HepG2 (cell line): ENCODE measurements around the gene HENMT1. TPM values are rescaled to one million over a fixed set of nuclear protein-coding genes. Genes with fewer than 3 reads are reported as not detected.
A peak's percentile ranks its signal among the peaks of the same experiment; 100 is the strongest.

Experiments used
- AHR ChIP-seq: IDR thresholded peaks from 2 replicates; pipeline ENCODE4 v1.6.1; 2018; ENCODE audit warnings: missing genetic modification reagents, missing compliant biosample characterization
- ARNTL ChIP-seq: sonication (generic); formaldehyde crosslinking; IDR thresholded peaks from 2 replicates; pipeline ENCODE4 v1.4.0; 2020; ENCODE audit warnings: mild to moderate bottlenecking, missing genetic modification reagents
- ATM ChIP-seq: fragments of 450-650 bp; IDR thresholded peaks from 2 replicates; pipeline ENCODE4 v1.7.1; 2017; ENCODE audit warnings: mild to moderate bottlenecking, borderline replicate concordance
- ERF ChIP-seq: IDR thresholded peaks from 2 replicates; pipeline ENCODE4 v1.6.1; 2018; ENCODE audit warnings: missing biosample characterization, missing genetic modification reagents
- KDM5B ChIP-seq: sonication (generic); formaldehyde crosslinking; IDR thresholded peaks from 2 replicates; pipeline ENCODE4 v1.4.0; 2020; ENCODE audit warnings: missing genetic modification reagents, mild to moderate bottlenecking, borderline replicate concordance
- KLF11 ChIP-seq: IDR thresholded peaks from 2 replicates; pipeline ENCODE4 v1.6.1; 2016; ENCODE audit warnings: missing compliant biosample characterization
- LCORL ChIP-seq, 2 experiments: fragments of 450-650 bp in 1 of 2; sonication (generic) in 1 of 2; formaldehyde crosslinking in 1 of 2; IDR thresholded peaks; 2 replicates each; pipeline versions ENCODE4 v1.5.0 to v1.6.1; 2017 to 2020; ENCODE audit warnings: antibody characterized with exemption in 1 of 2, missing genetic modification reagents in 1 of 2
- MAF1 ChIP-seq: sonication (generic); formaldehyde crosslinking; IDR thresholded peaks from 2 replicates; pipeline ENCODE4 v1.5.0; 2020; ENCODE audit warnings: missing genetic modification reagents, borderline replicate concordance
- MIER3 ChIP-seq: IDR thresholded peaks from 2 replicates; pipeline ENCODE4 v1.6.1; 2016; ENCODE audit warnings: missing compliant biosample characterization, borderline replicate concordance
- MYC ChIP-seq: sonication (generic); formaldehyde crosslinking; IDR thresholded peaks from 2 replicates; pipeline ENCODE4 v1.9.0; 2021; ENCODE audit warnings: missing genetic modification reagents, borderline replicate concordance
- RBFOX2 ChIP-seq: fragments of 200-400 bp; formaldehyde crosslinking; IDR thresholded peaks from 2 replicates; pipeline ENCODE4 v1.6.1; 2017; ENCODE audit warnings: low read depth, mild to moderate bottlenecking, low read length
- SIN3A ChIP-seq: IDR thresholded peaks from 2 replicates; pipeline ENCODE4 v1.6.1; 2011; ENCODE audit warnings: low read depth, mild to moderate bottlenecking, control low read depth, low read length, borderline replicate concordance
- SMARCE1 ChIP-seq: fragments of 450-650 bp; IDR thresholded peaks from 2 replicates; pipeline ENCODE4 v1.6.1; 2017; ENCODE audit warnings: borderline replicate concordance
- SYNCRIP ChIP-seq: fragments of 200-400 bp; formaldehyde crosslinking; IDR thresholded peaks from 2 replicates; pipeline ENCODE4 v1.6.1; 2018; ENCODE audit warnings: mild to moderate bottlenecking, low read depth, low read length; ENCODE audit not compliant: insufficient read depth
- ZBTB3 ChIP-seq: sonication (generic); formaldehyde crosslinking; IDR thresholded peaks from 2 replicates; pipeline ENCODE4 v1.4.0; 2020; ENCODE audit warnings: low read depth, mild to moderate bottlenecking, moderate library complexity, missing genetic modification reagents, borderline replicate concordance
- ZNF234 ChIP-seq: sonication (generic); formaldehyde crosslinking; conservative IDR thresholded peaks from 2 replicates; pipeline ENCODE4 v1.5.1; 2020; ENCODE audit warnings: mild to moderate bottlenecking, missing genetic modification reagents
- ZNF468 ChIP-seq: sonication (generic); formaldehyde crosslinking; IDR thresholded peaks from 2 replicates; pipeline ENCODE4 v1.8.0; 2022; ENCODE audit warnings: mild to moderate bottlenecking, moderate library complexity, missing genetic modification reagents
- ZNF496 ChIP-seq: sonication (generic); formaldehyde crosslinking; IDR thresholded peaks from 2 replicates; pipeline ENCODE4 v1.8.1; 2023; ENCODE audit warnings: mild to moderate bottlenecking, moderate library complexity, missing genetic modification reagents; ENCODE audit not compliant: insufficient replicate concordance
- ZNF605 ChIP-seq: sonication (generic); formaldehyde crosslinking; IDR thresholded peaks from 2 replicates; pipeline ENCODE4 v1.8.0; 2022; ENCODE audit warnings: mild to moderate bottlenecking, missing genetic modification reagents
- ZNF747 ChIP-seq: sonication (generic); formaldehyde crosslinking; IDR thresholded peaks from 2 replicates; pipeline ENCODE4 v1.8.1; 2023; ENCODE audit warnings: missing genetic modification reagents, mild to moderate bottlenecking, borderline replicate concordance
- ZNF777 ChIP-seq: sonication (generic); formaldehyde crosslinking; IDR thresholded peaks from 2 replicates; pipeline ENCODE4 v1.4.0; 2020; ENCODE audit warnings: missing genetic modification reagents
- polyA plus RNA-seq, 8 experiments: library from polyadenylated mRNA; depleted of rRNA in 3 of 8; stranded (reverse) in 7 of 8; unstranded in 1 of 8; fragments of >200 nt; fragmentation: Illumina TruSeq in 4 of 8; extraction: Trizol in 4 of 8; gene quantifications; 2 replicates each; pipeline versions ENCODE4 v1.2.1 to v1.2.3, GENCODE V29; 2011 to 2016; ENCODE audit warnings: low read depth in 4 of 8, missing spikeins in 1 of 8, mixed read lengths in 1 of 8; ENCODE audit not compliant: insufficient read depth in 1 of 8
- total RNA-seq, 5 experiments: library from RNA; depleted of rRNA; stranded (reverse); fragments of >200 nt; fragmentation: Illumina TruSeq; extraction: Trizol; gene quantifications; 2 replicates each; pipeline ENCODE4 v1.2.3, GENCODE V29; 2016; ENCODE audit warnings: low read depth in 1 of 5
- TF ChIP-seq, protein P1 (sequence below): sonication (generic); formaldehyde crosslinking; conservative IDR thresholded peaks from 2 replicates; pipeline ENCODE4 v1.4.0; 2020; ENCODE audit warnings: missing genetic modification reagents
- TF ChIP-seq, protein P2 (sequence below): sonication (generic); formaldehyde crosslinking; IDR thresholded peaks from 2 replicates; pipeline ENCODE4 v1.9.0; 2021; ENCODE audit warnings: missing genetic modification reagents, borderline replicate concordance
- TF ChIP-seq, protein P3 (sequence below): sonication (generic); formaldehyde crosslinking; IDR thresholded peaks from 2 replicates; pipeline ENCODE4 v1.5.1; 2020; ENCODE audit warnings: mild to moderate bottlenecking, missing genetic modification reagents, borderline replicate concordance

The HENMT1 gene
- total and polyA plus RNA-seq, 2 of the 13 experiments (the other 11 are each of a cell fraction or from before 2014, with no cell fraction given) = not detected

DNA sequence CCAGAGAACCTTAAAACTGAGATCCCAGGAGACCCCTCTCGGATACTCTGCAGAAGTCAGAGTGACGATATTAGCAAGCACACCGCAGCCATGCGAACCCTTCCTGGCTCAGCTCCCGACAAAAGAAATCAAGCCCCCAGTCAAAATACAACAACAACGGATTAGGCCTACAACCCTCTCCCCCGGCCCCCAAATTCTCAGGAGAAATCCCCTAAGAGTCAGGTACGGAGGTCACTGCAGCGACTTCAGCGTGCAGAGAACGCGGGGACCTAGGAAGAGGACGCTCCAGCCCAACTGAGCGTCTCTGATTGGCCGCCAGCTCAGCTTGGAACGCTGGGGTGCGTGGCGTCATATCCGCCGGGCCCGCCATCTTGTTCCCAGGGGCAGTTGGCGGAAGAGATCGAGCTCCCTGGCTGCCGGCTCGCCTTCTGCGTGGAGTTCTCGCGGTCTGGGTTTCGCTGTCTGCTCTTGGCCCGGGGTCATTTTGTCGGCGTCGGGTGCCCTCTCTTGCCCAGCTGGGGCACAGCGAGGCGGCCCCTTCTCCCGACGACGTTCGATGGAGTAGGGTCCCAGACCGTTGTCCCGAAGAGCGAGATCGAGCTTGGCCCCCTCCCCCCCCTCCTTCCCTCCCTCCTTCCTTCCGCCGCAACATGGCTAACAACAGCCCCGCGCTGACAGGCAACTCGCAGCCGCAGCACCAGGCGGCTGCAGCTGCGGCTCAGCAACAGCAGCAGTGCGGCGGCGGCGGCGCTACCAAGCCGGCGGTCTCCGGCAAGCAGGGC is 31.2 kb upstream of the HENMT1 start, which contains the start of gene PRPF38B (continued):
- peak; percentile 62; the same call in 1 of the 2 replicates for TF ChIP-seq ERF (CRISPR knock-in tag)
- TF ChIP-seq, protein P1, sequence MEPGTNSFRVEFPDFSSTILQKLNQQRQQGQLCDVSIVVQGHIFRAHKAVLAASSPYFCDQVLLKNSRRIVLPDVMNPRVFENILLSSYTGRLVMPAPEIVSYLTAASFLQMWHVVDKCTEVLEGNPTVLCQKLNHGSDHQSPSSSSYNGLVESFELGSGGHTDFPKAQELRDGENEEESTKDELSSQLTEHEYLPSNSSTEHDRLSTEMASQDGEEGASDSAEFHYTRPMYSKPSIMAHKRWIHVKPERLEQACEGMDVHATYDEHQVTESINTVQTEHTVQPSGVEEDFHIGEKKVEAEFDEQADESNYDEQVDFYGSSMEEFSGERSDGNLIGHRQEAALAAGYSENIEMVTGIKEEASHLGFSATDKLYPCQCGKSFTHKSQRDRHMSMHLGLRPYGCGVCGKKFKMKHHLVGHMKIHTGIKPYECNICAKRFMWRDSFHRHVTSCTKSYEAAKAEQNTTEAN = peak; percentile 42; the same call in 1 of the 2 replicates
- TF ChIP-seq ZNF747 (CRISPR knock-in tag) = 0 out of 2 replicates have a peak, but pooled peaks have one; percentile 37
- TF ChIP-seq, protein P2, sequence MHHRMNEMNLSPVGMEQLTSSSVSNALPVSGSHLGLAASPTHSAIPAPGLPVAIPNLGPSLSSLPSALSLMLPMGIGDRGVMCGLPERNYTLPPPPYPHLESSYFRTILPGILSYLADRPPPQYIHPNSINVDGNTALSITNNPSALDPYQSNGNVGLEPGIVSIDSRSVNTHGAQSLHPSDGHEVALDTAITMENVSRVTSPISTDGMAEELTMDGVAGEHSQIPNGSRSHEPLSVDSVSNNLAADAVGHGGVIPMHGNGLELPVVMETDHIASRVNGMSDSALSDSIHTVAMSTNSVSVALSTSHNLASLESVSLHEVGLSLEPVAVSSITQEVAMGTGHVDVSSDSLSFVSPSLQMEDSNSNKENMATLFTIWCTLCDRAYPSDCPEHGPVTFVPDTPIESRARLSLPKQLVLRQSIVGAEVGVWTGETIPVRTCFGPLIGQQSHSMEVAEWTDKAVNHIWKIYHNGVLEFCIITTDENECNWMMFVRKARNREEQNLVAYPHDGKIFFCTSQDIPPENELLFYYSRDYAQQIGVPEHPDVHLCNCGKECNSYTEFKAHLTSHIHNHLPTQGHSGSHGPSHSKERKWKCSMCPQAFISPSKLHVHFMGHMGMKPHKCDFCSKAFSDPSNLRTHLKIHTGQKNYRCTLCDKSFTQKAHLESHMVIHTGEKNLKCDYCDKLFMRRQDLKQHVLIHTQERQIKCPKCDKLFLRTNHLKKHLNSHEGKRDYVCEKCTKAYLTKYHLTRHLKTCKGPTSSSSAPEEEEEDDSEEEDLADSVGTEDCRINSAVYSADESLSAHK (CRISPR knock-in tag) = no peak
- 0 out of 2 replicates have a peak, but pooled peaks have one; percentile 73 for TF ChIP-seq AHR (CRISPR knock-in tag)
- no peak for TF ChIP-seq ZNF496 (CRISPR knock-in tag)
- 0 out of 2 replicates have a peak, but pooled peaks have one; percentile 85 for TF ChIP-seq ZNF234 (CRISPR knock-in tag)
- TF ChIP-seq MAF1 (CRISPR knock-in tag) = peak; percentile 59; the same call in 1 of the 2 replicates
- peak; percentile 7; the same call in 1 of the 2 replicates for TF ChIP-seq SIN3A
- TF ChIP-seq KLF11 (CRISPR knock-in tag) = no peak; the same call in 1 of the 2 replicates
- peak; percentile 62; the same call in 1 of the 2 replicates for TF ChIP-seq MIER3 (CRISPR knock-in tag)
- TF ChIP-seq SMARCE1 = no peak
- no peak for TF ChIP-seq ARNTL (CRISPR knock-in tag)
- peak; percentile 90 for TF ChIP-seq ZNF605 (CRISPR knock-in tag)
- TF ChIP-seq RBFOX2 = peak; percentile 98
- TF ChIP-seq ZNF777 = peak; percentile 42; the same call in 1 of the 2 replicates
- peak; percentile 79; the same call in 1 of the 2 replicates for TF ChIP-seq ZBTB3 (CRISPR knock-in tag)
- TF ChIP-seq, protein P3, sequence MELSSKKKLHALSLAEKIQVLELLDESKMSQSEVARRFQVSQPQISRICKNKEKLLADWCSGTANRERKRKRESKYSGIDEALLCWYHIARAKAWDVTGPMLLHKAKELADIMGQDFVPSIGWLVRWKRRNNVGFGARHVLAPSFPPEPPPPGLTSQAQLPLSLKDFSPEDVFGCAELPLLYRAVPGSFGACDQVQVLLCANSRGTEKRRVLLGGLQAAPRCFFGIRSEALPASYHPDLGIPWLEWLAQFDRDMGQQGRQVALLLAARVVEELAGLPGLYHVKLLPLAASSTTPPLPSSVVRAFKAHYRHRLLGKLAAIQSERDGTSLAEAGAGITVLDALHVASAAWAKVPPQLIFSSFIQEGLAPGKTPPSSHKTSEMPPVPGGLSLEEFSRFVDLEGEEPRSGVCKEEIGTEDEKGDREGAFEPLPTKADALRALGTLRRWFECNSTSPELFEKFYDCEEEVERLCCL (CRISPR knock-in tag) = no peak
- TF ChIP-seq ZNF468 (CRISPR knock-in tag) = no peak
- TF ChIP-seq MYC = peak; percentile 82
- no peak for TF ChIP-seq SYNCRIP
- TF ChIP-seq ATM = no peak
- TF ChIP-seq KDM5B = peak; percentile 86
- peak; percentile 67; the same call in 1 of the 2 replicates for TF ChIP-seq LCORL (IDR thresholded peaks at IDR 0.05)
- TF ChIP-seq LCORL (CRISPR knock-in tag; IDR thresholded peaks at IDR 0.05) = peak; percentile 64
